Ectodermal cell (in vitro differentiated cells): ENCODE results near the gene WNT1.

Experiments used
- H3K27ac ChIP-seq: 2 replicates; pipeline ENCODE4 v1.7.0; 2013; ENCODE audit warnings: mild to moderate bottlenecking, low read depth, low read length; ENCODE audit not compliant: insufficient read depth, poor library complexity, severe bottlenecking
- H3K27me3 ChIP-seq: 2 replicates; pipeline ENCODE4 v1.7.0; 2013; ENCODE audit warnings: mild to moderate bottlenecking, low read length; ENCODE audit not compliant: insufficient read depth, control insufficient read depth, poor library complexity, severe bottlenecking
- H3K36me3 ChIP-seq: one replicate; pipeline ENCODE4 v1.7.0; 2013; ENCODE audit warnings: low read length; ENCODE audit not compliant: control insufficient read depth, insufficient read depth
- H3K4me1 ChIP-seq: one replicate; pipeline ENCODE4 v1.7.0; 2013; ENCODE audit warnings: low read length; ENCODE audit not compliant: control insufficient read depth, insufficient read depth
- H3K4me3 ChIP-seq: 2 replicates; pipeline ENCODE4 v1.7.0; 2013; ENCODE audit warnings: low read depth, low read length, control low read depth; ENCODE audit not compliant: insufficient read depth
- H3K9me3 ChIP-seq: 2 replicates; pipeline ENCODE4 v1.7.0; 2013; ENCODE audit warnings: mild to moderate bottlenecking, low read length, moderate library complexity; ENCODE audit not compliant: control insufficient read depth
- WGBS, 2 experiments: methylation state at CpG; one replicate each; pipeline ENCODE4 v1.1.7; 2013; ENCODE audit warnings: missing lambda C conversion rate in 2 of 2; 5-methylcytosine and 5-hydroxymethylcytosine counted together

The WNT1 gene

GRCh38 chr12:49027846-49028555 lies 49.9 kb downstream of the WNT1 start:
- Histone ChIP-seq H3K27me3 (no peaks in the 10 kb centered on the region), H3K9me3 (no peaks in the 10 kb centered on the region), H3K27ac (no peak overlapping the region), H3K4me1 (no peaks in the 10 kb centered on the region), H3K36me3 (peaks cover 72% of the 10 kb centered on the region), H3K4me3 (no peak overlapping the region)
- WGBS, 2 experiments = 93 to 96% methylated on average over 9 of the region's 9 CpGs

- Histone ChIP-seq H3K9me3 (no peaks in the 10 kb centered on the region), H3K36me3 (peaks cover 75% of the 10 kb centered on the region), H3K27ac (no peak overlapping the region), H3K4me1 (no peaks in the 10 kb centered on the region), H3K4me3 (no peak overlapping the region), H3K27me3 (no peaks in the 10 kb centered on the region)
- WGBS, 2 experiments = 95% methylated on average over 10 of the region's 10 CpGs
Observed at GRCh38 chr12:49028666-49029275, 50.6 kb downstream of the WNT1 start.

- Histone ChIP-seq H3K27me3 (no peaks in the 10 kb centered on the region), H3K4me1 (no peaks in the 10 kb centered on the region), H3K36me3 (peaks cover 75% of the 10 kb centered on the region), H3K27ac (no peak overlapping the region), H3K9me3 (no peaks in the 10 kb centered on the region), H3K4me3 (no peak overlapping the region)
- 96 to 100% methylated on average over 2 to 8 of the region's 8 CpGs for WGBS, 2 experiments
Observed at GRCh38 chr12:49030119-49030518, 52.0 kb downstream of the WNT1 start.

- Histone ChIP-seq H3K4me1 (no peaks in the 10 kb centered on the region), H3K27ac (no peak overlapping the region), H3K4me3 (no peak overlapping the region), H3K27me3 (no peaks in the 10 kb centered on the region), H3K9me3 (no peaks in the 10 kb centered on the region), H3K36me3 (peaks cover 69% of the 10 kb centered on the region)
- WGBS, 2 experiments = 95% methylated on average over 19 of the region's 19 CpGs
Observed at GRCh38 chr12:49030714-49031572, 52.8 kb downstream of the WNT1 start.

- WGBS, 2 experiments = 96 to 98% methylated on average over 8 of the region's 8 CpGs
- Histone ChIP-seq H3K36me3 (peaks cover 62% of the 10 kb centered on the region), H3K4me1 (no peaks in the 10 kb centered on the region), H3K27me3 (no peaks in the 10 kb centered on the region), H3K4me3 (no peak overlapping the region), H3K9me3 (no peaks in the 10 kb centered on the region), H3K27ac (no peak overlapping the region)
Observed at GRCh38 chr12:49031573-49032161, 53.5 kb downstream of the WNT1 start.
